Measurements from ENCODE around the gene FREM2. TPM values are rescaled to one million over a fixed set of nuclear protein-coding genes. Genes with fewer than 3 reads are reported as not detected.

Gene FREM2
- total RNA-seq, 4 donors from 2014 or later = under 0.01 to 34.3 (median 2.5) TPM

DNA sequence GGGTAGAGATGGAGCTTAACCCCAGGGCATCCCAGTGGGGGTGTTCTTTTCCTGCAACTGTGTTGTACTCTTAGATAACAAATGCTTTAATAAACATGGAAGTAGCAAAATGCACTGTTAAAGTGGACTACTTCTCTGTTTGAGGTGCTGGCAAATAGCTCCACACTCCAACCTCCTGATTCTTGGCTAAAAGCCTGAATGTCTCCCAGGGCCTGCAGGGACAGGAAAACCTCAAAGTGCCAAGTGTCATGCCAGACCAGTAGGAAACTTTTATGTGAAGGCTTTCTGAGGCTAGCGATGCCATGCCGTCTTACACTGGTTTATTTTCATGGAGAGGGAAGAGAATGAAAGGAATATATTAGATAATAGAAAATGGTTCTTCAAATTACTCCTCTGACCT lies 6.8 kb downstream of the FREM2 start:
- Histone ChIP-seq H3K27me3 (no peaks in the 10 kb centered on the region), H3K36me3 (no peaks in the 10 kb centered on the region), H3K4me3 (no peak overlapping the region), H3K9me3 (no peaks in the 10 kb centered on the region), H3K4me1 (no peaks in the 10 kb centered on the region), H3K27ac (no peak overlapping the region)
- intact Hi-C loops (cut with DNase I; ENCODE audit: low total_unique reads) = no loop called here
- DNase-seq = no peak
- TF ChIP-seq POLR2A (IDR thresholded peaks at IDR 0.05) = no peak
- TF ChIP-seq, protein P1, sequence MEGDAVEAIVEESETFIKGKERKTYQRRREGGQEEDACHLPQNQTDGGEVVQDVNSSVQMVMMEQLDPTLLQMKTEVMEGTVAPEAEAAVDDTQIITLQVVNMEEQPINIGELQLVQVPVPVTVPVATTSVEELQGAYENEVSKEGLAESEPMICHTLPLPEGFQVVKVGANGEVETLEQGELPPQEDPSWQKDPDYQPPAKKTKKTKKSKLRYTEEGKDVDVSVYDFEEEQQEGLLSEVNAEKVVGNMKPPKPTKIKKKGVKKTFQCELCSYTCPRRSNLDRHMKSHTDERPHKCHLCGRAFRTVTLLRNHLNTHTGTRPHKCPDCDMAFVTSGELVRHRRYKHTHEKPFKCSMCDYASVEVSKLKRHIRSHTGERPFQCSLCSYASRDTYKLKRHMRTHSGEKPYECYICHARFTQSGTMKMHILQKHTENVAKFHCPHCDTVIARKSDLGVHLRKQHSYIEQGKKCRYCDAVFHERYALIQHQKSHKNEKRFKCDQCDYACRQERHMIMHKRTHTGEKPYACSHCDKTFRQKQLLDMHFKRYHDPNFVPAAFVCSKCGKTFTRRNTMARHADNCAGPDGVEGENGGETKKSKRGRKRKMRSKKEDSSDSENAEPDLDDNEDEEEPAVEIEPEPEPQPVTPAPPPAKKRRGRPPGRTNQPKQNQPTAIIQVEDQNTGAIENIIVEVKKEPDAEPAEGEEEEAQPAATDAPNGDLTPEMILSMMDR (IDR thresholded peaks at IDR 0.05) = no peak

DNA sequence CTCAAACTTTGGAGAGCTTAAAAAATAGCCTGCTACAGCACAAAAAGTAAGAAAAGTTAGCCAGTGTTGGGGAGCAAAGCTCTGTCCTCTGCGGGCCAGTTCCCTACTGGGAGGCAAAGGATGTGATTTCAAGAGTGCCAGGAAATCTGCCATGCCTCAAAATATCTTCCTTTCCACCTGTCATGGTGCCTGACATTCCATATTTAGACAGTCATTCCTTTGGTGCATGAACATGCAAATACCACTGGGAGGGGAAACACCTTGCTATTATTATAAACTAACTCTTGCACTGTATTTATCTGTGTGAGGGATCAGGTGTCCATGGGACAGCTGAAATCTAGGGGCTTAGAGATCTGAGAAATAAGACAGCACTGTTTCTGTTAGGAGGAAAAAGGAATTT lies 10.3 kb downstream of the FREM2 start:
- H3K27ac ChIP-seq = no peak overlapping the region
- H3K4me3 ChIP-seq = no peak overlapping the region
- H3K4me1 ChIP-seq = no peaks in the 10 kb centered on the region
- TF ChIP-seq, protein P1 (IDR thresholded peaks at IDR 0.05) = no peak
- TF ChIP-seq POLR2A (IDR thresholded peaks at IDR 0.05) = no peak
- intact Hi-C loops (cut with DNase I; ENCODE audit: low total_unique reads) = no loop called here
- no peaks in the 10 kb centered on the region for H3K9me3 ChIP-seq
- no peaks in the 10 kb centered on the region for H3K27me3 ChIP-seq
- no peaks in the 10 kb centered on the region for H3K36me3 ChIP-seq
- DNase-seq = no peak

DNA sequence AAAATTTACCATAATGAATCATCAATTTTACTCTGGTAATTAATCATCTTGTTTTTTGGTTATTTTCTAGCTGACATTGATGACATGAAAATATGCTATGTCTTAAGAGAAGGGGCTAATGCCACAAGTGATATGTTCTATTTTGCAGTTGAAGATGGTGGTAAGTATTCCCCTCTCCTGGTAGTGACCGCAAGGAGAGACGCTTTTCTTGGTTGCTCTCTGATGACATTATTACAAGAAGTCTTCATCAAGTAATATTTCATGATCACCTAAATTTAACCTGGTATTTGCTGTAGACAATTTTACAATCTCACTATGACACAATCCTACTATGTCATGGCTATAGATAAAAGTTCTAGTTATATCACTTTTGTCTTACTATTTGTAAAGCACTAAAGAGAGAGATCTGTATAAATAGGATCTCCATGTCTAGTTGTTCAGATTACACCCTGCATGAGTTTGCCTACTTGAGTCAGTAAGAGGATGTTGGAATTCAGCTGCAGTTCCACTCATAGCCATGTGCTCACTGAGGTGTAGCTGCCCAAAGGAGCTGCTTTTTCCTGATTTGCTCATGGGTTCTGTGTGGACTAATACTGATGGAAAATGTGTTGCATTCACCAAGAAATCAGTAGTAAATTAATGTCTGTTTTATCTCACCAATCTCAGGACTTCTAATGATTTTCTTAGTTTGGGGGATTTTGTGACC lies 10.9 kb downstream of the FREM2 start:
- no peaks in the 10 kb centered on the region for H3K4me1 ChIP-seq
- intact Hi-C loops (cut with DNase I; ENCODE audit: low total_unique reads) = no loop called here
- no peak overlapping the region for H3K27ac ChIP-seq
- DNase-seq = no peak
- no peaks in the 10 kb centered on the region for H3K27me3 ChIP-seq
- H3K36me3 ChIP-seq = no peaks in the 10 kb centered on the region
- TF ChIP-seq POLR2A (IDR thresholded peaks at IDR 0.05) = no peak
- TF ChIP-seq, protein P1 (IDR thresholded peaks at IDR 0.05) = no peak
- H3K4me3 ChIP-seq = no peak overlapping the region
- H3K9me3 ChIP-seq = no peaks in the 10 kb centered on the region

DNA sequence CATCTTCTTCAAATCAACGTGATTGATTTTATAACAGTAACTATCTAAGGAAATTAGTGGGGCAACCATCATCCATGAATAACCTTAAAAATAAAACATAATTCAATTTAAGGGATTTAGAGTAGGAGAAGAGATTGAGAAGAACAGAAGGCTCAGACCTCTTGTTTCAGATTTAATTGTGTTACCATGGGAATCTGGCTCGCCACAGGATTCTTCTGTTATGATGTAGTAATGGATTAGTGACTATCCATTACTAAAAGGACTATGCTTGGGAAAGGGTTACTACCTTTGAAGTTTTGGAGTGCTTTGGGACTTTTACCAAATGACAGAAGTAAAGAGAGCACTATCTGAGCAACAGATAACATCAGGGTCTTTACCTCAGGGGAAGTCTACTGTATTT lies 13.2 kb downstream of the FREM2 start:
- TF ChIP-seq, protein P1 (IDR thresholded peaks at IDR 0.05) = no peak
- intact Hi-C loops (cut with DNase I; ENCODE audit: low total_unique reads) = no loop called here

DNA sequence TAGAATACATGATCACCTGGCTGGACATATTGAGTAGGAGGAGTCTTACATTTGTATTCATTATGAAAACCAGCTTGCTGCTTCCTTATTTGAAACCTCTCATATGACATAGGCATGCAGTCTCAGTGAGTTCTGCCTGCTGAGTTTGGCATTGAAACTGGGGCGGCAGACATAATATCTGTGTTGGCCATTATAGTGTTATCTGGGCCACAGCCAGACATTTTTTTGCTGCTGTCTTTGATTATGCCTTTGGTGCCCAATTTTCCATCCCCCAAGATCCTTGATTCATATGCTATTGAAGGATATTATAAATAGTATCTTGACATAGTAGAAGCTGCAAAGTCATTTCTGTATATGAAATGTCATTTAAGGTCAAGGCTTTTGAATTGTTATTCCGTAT lies 15.8 kb downstream of the FREM2 start:
- TF ChIP-seq POLR2A (IDR thresholded peaks at IDR 0.05) = no peak
- TF ChIP-seq, protein P1 (IDR thresholded peaks at IDR 0.05) = no peak
- Histone ChIP-seq H3K27me3 (no peaks in the 10 kb centered on the region), H3K9me3 (no peaks in the 10 kb centered on the region), H3K36me3 (no peaks in the 10 kb centered on the region), H3K27ac (no peak overlapping the region), H3K4me1 (no peaks in the 10 kb centered on the region), H3K4me3 (no peak overlapping the region)
- intact Hi-C loops (cut with DNase I; ENCODE audit: low total_unique reads) = no loop called here
- no peak for DNase-seq

More for the DNA sequence above, 13.2 kb downstream of the FREM2 start:
- no peaks in the 10 kb centered on the region for H3K9me3 ChIP-seq
- H3K36me3 ChIP-seq = no peaks in the 10 kb centered on the region
- DNase-seq = no peak
- no peaks in the 10 kb centered on the region for H3K27me3 ChIP-seq
- H3K4me1 ChIP-seq = no peaks in the 10 kb centered on the region
- H3K27ac ChIP-seq = no peak overlapping the region
- H3K4me3 ChIP-seq = no peak overlapping the region
